Measurements from ENCODE around the gene SEC14L2.

- no peak for TF ChIP-seq CTCF (IDR thresholded peaks at IDR 0.05; ENCODE audit: control extremely low read depth in 1 of 3, insufficient read depth in 1 of 3, low read depth in 1 of 3, low read length in 3 of 3)
- TF ChIP-seq POLR2A (IDR thresholded peaks at IDR 0.05; ENCODE audit: control extremely low read depth in 1 of 2, low read depth in 2 of 2, low read length in 2 of 2): no peak
- no peak for TF ChIP-seq YY1 (IDR thresholded peaks at IDR 0.05; ENCODE audit: low read depth, low read length)
- TF ChIP-seq TAF1 (IDR thresholded peaks at IDR 0.05; ENCODE audit: low read depth, low read length): no peak
- no peak for TF ChIP-seq MAX (IDR thresholded peaks at IDR 0.05)
- no peak for TF ChIP-seq NRF1 (IDR thresholded peaks at IDR 0.05; ENCODE audit: low read depth, low read length)
- TF ChIP-seq USF2 (IDR thresholded peaks at IDR 0.05; ENCODE audit: low read length): no peak
- TF ChIP-seq EP300 (IDR thresholded peaks at IDR 0.05; ENCODE audit: borderline replicate concordance in 1 of 2, low read depth in 2 of 2, low read length in 2 of 2): no peak
- TF ChIP-seq ZNF274 (IDR thresholded peaks at IDR 0.05; ENCODE audit: borderline replicate concordance, extremely low read depth, low read length): no peak
- no peak for TF ChIP-seq POLR2AphosphoS5 (IDR thresholded peaks at IDR 0.05; ENCODE audit: low read depth, low read length)
- no peak for TF ChIP-seq ASH2L (IDR thresholded peaks at IDR 0.05; ENCODE audit: low read length)
Measured at GRCh38 chr22:30459181-30460052, 62.6 kb downstream of the SEC14L2 start.
